Stomach (tissue), 9 donors: ENCODE results near the gene PFDN2. TPM values are rescaled to one million over a fixed set of nuclear protein-coding genes. Genes with fewer than 3 reads are reported as not detected.

Experiments
- DNase-seq, 2 donors: peaks; one replicate each; pipeline versions ENCODE4 v3.0.0 to v3.0.0-alpha.2; 2013 to 2019
- H3K27ac ChIP-seq, 5 donors: fragments of 200-600 bp in 4 of 5; sonication (generic) in 4 of 5; one replicate each; pipeline ENCODE4 v1.5.1; 2013 to 2019; ENCODE audit warnings: mild to moderate bottlenecking in 1 of 5, moderate library complexity in 1 of 5
- H3K27me3 ChIP-seq, 3 donors: fragments of 200-600 bp; sonication (generic); one replicate each; pipeline ENCODE4 v1.5.1; 2017 to 2019; ENCODE audit warnings: mixed run types in 1 of 3
- H3K36me3 ChIP-seq, 4 donors: fragments of 200-600 bp; sonication (generic); 1 replicate in 3 of 4; 2 replicates in 1 of 4; pipeline ENCODE4 v1.5.1; 2016 to 2019
- H3K4me1 ChIP-seq, 4 donors: fragments of 200-600 bp; sonication (generic); one replicate each; pipeline ENCODE4 v1.5.1; 2016 to 2019
- H3K4me3 ChIP-seq, 4 donors: fragments of 200-600 bp; sonication (generic) in 3 of 4; one replicate each; pipeline ENCODE4 v1.5.1; 2016 to 2019; ENCODE audit warnings: mild to moderate bottlenecking in 1 of 4
- H3K9me3 ChIP-seq, 4 donors: fragments of 200-600 bp; sonication (generic); one replicate each; pipeline ENCODE4 v1.5.1; 2016 to 2019
- CTCF ChIP-seq, 7 experiments: fragments of 450-650 bp in 4 of 7; fragments of 200-600 bp in 3 of 7; sonication (generic) in 3 of 7; IDR thresholded peaks; one replicate each; pipeline ENCODE4 v1.5.1; 2016 to 2019; ENCODE audit warnings: antibody characterized with exemption in 7 of 7, control low read depth in 2 of 7, mild to moderate bottlenecking in 1 of 7
- EP300 ChIP-seq: sonication (generic); formaldehyde crosslinking; IDR thresholded peaks from one replicate; pipeline ENCODE4 v1.6.1; 2017; ENCODE audit warnings: antibody characterized with exemption
- POLR2A ChIP-seq, 4 donors: fragments of 450-650 bp; IDR thresholded peaks; one replicate each; pipeline ENCODE4 v1.6.1; 2016; ENCODE audit warnings: antibody characterized with exemption in 4 of 4, control low read depth in 2 of 4, mild to moderate bottlenecking in 1 of 4, moderate library complexity in 1 of 4
- POLR2AphosphoS5 ChIP-seq, 3 donors: sonication (generic); formaldehyde crosslinking; IDR thresholded peaks; one replicate each; pipeline ENCODE4 v1.6.1; 2016; ENCODE audit warnings: antibody characterized with exemption in 3 of 3
- WGBS, 5 donors: extraction: QIAGEN DNeasy Blood & Tissue Kit in 3 of 5; methylation state at CpG; one replicate each; pipeline versions ENCODE4 v1.1.5 to v1.1.7; 2013 to 2018; 5-methylcytosine and 5-hydroxymethylcytosine counted together
- intact Hi-C: fragments of 100-400 bp; cut with DNase I; formaldehyde crosslinking; loops from one replicate; pipeline ENCODE4 v1.15.1; 2023; ENCODE audit warnings: low total_unique reads
- polyA plus RNA-seq, 3 donors: library from polyadenylated mRNA; stranded (reverse); fragments of 200-250 nt; gene quantifications; one replicate each; pipeline ENCODE4 v1.2.3, GENCODE V29; 2013
- total RNA-seq, 5 donors: library from RNA; depleted of rRNA; stranded (reverse); fragments of >200 nt; gene quantifications; one replicate each; pipeline versions ENCODE4 v1.1.0 to v1.2.3, GENCODE V29; 2014 to 2016
- donor health status: healthy with polysubstance abuse.
- donor health status: Bipolar disorder and iron deficiency.
- donor health status: healthy.

Gene PFDN2
- total and polyA plus RNA-seq, 8 donors, result 11.6 to 166 (median 59.4) TPM; not detected in 2

- H3K9me3 ChIP-seq, result no peaks in the 10 kb centered on the region
- peaks cover 0 to 4% (median 0%) of the 10 kb centered on the region in 3 donors for H3K27me3 ChIP-seq
- intact Hi-C loops, result no loop called here
- H3K4me3 ChIP-seq, result no peak overlapping the region
- peaks cover 0 to 30% (median 19%) of the 10 kb centered on the region in 4 donors for H3K4me1 ChIP-seq
- peaks cover 0 to 26% (median 8%) of the 10 kb centered on the region in 4 donors for H3K36me3 ChIP-seq
- 66 to 84% (median 75%) methylated on average over 27 to 41 of the region's 41 CpGs for WGBS, 5 donors
- H3K27ac ChIP-seq, result no peak overlapping the region
- no peak for DNase-seq
- TF ChIP-seq EP300, result no peak
- no peak for TF ChIP-seq POLR2AphosphoS5 (IDR thresholded peaks at IDR 0.05)
- TF ChIP-seq POLR2A (IDR thresholded peaks at IDR 0.05), result no peak
- no peak for TF ChIP-seq CTCF (IDR thresholded peaks at IDR 0.05)
Observed at GRCh38 chr1:161079436-161080110, 38.3 kb downstream of the PFDN2 start.

- intact Hi-C loops, result no loop called here
- TF ChIP-seq CTCF (IDR thresholded peaks at IDR 0.05), result no peak
- no peak for TF ChIP-seq POLR2AphosphoS5 (IDR thresholded peaks at IDR 0.05)
- TF ChIP-seq EP300, result no peak
- TF ChIP-seq POLR2A (IDR thresholded peaks at IDR 0.05), result no peak
Observed at GRCh38 chr1:161077426-161077825, 40.4 kb downstream of the PFDN2 start.

GRCh38 chr1:161076410-161076809 lies 41.4 kb downstream of the PFDN2 start:
- peaks cover 0 to 44% (median 13%) of the 10 kb centered on the region in 4 donors for H3K36me3 ChIP-seq
- H3K9me3 ChIP-seq, result no peaks in the 10 kb centered on the region
- H3K4me1 ChIP-seq, result no peaks in the 10 kb centered on the region
- TF ChIP-seq EP300 (no peak), POLR2AphosphoS5 (IDR thresholded peaks at IDR 0.05) (no peak), CTCF (IDR thresholded peaks at IDR 0.05) (no peak), POLR2A (IDR thresholded peaks at IDR 0.05) (no peak)
- intact Hi-C loops, result no loop called here
- H3K27me3 ChIP-seq, result peaks cover 0 to 4% (median 0%) of the 10 kb centered on the region in 3 donors
- H3K27ac ChIP-seq, result no peak overlapping the region
- H3K4me3 ChIP-seq, result no peak overlapping the region
- no peak for DNase-seq

More at GRCh38 chr1:161077426-161077825, 40.4 kb downstream of the PFDN2 start:
- no peaks in the 10 kb centered on the region for H3K9me3 ChIP-seq
- WGBS, 5 donors, result 81 to 100% (median 84%) methylated on average over 1 to 9 of the region's 9 CpGs
- peaks cover 0 to 9% (median 4%) of the 10 kb centered on the region in 4 donors for H3K4me1 ChIP-seq
- H3K4me3 ChIP-seq, result no peak overlapping the region
- no peak for DNase-seq
- H3K27me3 ChIP-seq, result peaks cover 0 to 4% (median 0%) of the 10 kb centered on the region in 3 donors
- H3K36me3 ChIP-seq, result peaks cover 0 to 41% (median 13%) of the 10 kb centered on the region in 4 donors
- no peak overlapping the region for H3K27ac ChIP-seq

- Histone ChIP-seq H3K27me3 (peaks cover 0 to 4% (median 0%) of the 10 kb centered on the region in 3 donors), H3K4me1 (no peaks in the 10 kb centered on the region), H3K9me3 (no peaks in the 10 kb centered on the region), H3K4me3 (no peak overlapping the region), H3K36me3 (peaks cover 0 to 44% (median 13%) of the 10 kb centered on the region in 4 donors), H3K27ac (no peak overlapping the region)
- 78 to 91% (median 83%) methylated on average over 10 to 12 of the region's 12 CpGs for WGBS, 5 donors
- TF ChIP-seq POLR2A (IDR thresholded peaks at IDR 0.05), result no peak
- no peak for TF ChIP-seq CTCF (IDR thresholded peaks at IDR 0.05)
- no peak for TF ChIP-seq EP300
- TF ChIP-seq POLR2AphosphoS5 (IDR thresholded peaks at IDR 0.05), result no peak
- DNase-seq, result no peak
- intact Hi-C loops, result no loop called here
Observed at GRCh38 chr1:161074676-161075368, 43.0 kb downstream of the PFDN2 start.
